ENCODE measurements around the gene SLC6A2.

The SLC6A2 gene

GRCh38 chr16:55623640-55624039 is 32.1 kb upstream of the SLC6A2 start:
- H3K4me3 ChIP-seq (ENCODE audit: low read depth, low read length) = no peak overlapping the region
- TF ChIP-seq CTCF (conservative IDR thresholded peaks at IDR 0.05; ENCODE audit: low read depth, low read length) = no peak
- DNase-seq (ENCODE audit: low read depth) = no peak

- DNase-seq (ENCODE audit: low read depth) = no peak
- no peak overlapping the region for H3K4me3 ChIP-seq (ENCODE audit: low read depth, low read length)
- no peak for TF ChIP-seq CTCF (conservative IDR thresholded peaks at IDR 0.05; ENCODE audit: low read depth, low read length)
Measured at GRCh38 chr16:55624696-55625095, 31.1 kb upstream of the SLC6A2 start.

- no peak for TF ChIP-seq CTCF (conservative IDR thresholded peaks at IDR 0.05; ENCODE audit: low read depth, low read length)
- no peak for DNase-seq (ENCODE audit: low read depth)
- H3K4me3 ChIP-seq (ENCODE audit: low read depth, low read length) = no peak overlapping the region
Measured at GRCh38 chr16:55625843-55626242, 29.9 kb upstream of the SLC6A2 start.

GRCh38 chr16:55628306-55628968 is 27.4 kb upstream of the SLC6A2 start:
- TF ChIP-seq CTCF (conservative IDR thresholded peaks at IDR 0.05; ENCODE audit: low read depth, low read length) = no peak
- H3K4me3 ChIP-seq (ENCODE audit: low read depth, low read length) = no peak overlapping the region
- no peak for DNase-seq (ENCODE audit: low read depth)

GRCh38 chr16:55630774-55631173 is 25.0 kb upstream of the SLC6A2 start:
- no peak overlapping the region for H3K4me3 ChIP-seq (ENCODE audit: low read depth, low read length)
- TF ChIP-seq CTCF (conservative IDR thresholded peaks at IDR 0.05; ENCODE audit: low read depth, low read length) = no peak
- no peak for DNase-seq (ENCODE audit: low read depth)

GRCh38 chr16:55632259-55632658 is 23.5 kb upstream of the SLC6A2 start:
- no peak for TF ChIP-seq CTCF (conservative IDR thresholded peaks at IDR 0.05; ENCODE audit: low read depth, low read length)
- H3K4me3 ChIP-seq (ENCODE audit: low read depth, low read length) = no peak overlapping the region
- no peak for DNase-seq (ENCODE audit: low read depth)

- TF ChIP-seq CTCF (conservative IDR thresholded peaks at IDR 0.05; ENCODE audit: low read depth, low read length) = no peak
- no peak overlapping the region for H3K4me3 ChIP-seq (ENCODE audit: low read depth, low read length)
- no peak for DNase-seq (ENCODE audit: low read depth)
Measured at GRCh38 chr16:55634193-55634592, 21.6 kb upstream of the SLC6A2 start.

Data from choroid plexus epithelial cell (primary cell).